Activated T-cell treated with anti-CD3 and anti-CD28 coated beads, Interleukin-2, amount 50 U/mL, for 1 hour (primary cell): ENCODE results near the gene TRAF4.
"Not testable (repeated sequence)": the region's sequence is repeated elsewhere in the genome, so short reads cannot be mapped to it uniquely, and the experiment has no call there.

Source experiments
- DNase-seq: peaks from one replicate; pipeline ENCODE4 v3.0.0-alpha.2; 2020

The TRAF4 gene

GRCh38 chr17:28715217-28715616 is 28.6 kb upstream of the TRAF4 start:
- no peak for DNase-seq

GRCh38 chr17:28716740-28717577 is 26.9 kb upstream of the TRAF4 start:
- no peak for DNase-seq

- DNase-seq: peak; percentile 35
Measured at GRCh38 chr17:28717578-28718332, 26.1 kb upstream of the TRAF4 start, which contains the start of gene RAB34. Gene RAB34, minus strand, starts transcription at chr17:28717868. Its CDS starts 602 bp downstream, at chr17:28717266.

GRCh38 chr17:28718333-28719020 is 25.3 kb upstream of the TRAF4 start:
- no peak for DNase-seq

GRCh38 chr17:28719021-28719433 is 24.8 kb upstream of the TRAF4 start:
- no peak for DNase-seq

- no peak for DNase-seq
Measured at GRCh38 chr17:28720247-28720996, 23.4 kb upstream of the TRAF4 start.

GRCh38 chr17:28720997-28721329 is 22.8 kb upstream of the TRAF4 start:
- DNase-seq: not testable (repeated sequence)

- no peak for DNase-seq
Measured at GRCh38 chr17:28722417-28723158, 21.2 kb upstream of the TRAF4 start.

- DNase-seq: no peak
Measured at GRCh38 chr17:28723159-28723835, 20.5 kb upstream of the TRAF4 start.

GRCh38 chr17:28723836-28724499 is 19.8 kb upstream of the TRAF4 start:
- not testable (repeated sequence) for DNase-seq

- DNase-seq: no peak
Measured at GRCh38 chr17:28724500-28725165, 19.2 kb upstream of the TRAF4 start.

GRCh38 chr17:28725166-28725659 is 18.6 kb upstream of the TRAF4 start:
- DNase-seq: peak; percentile 37

GRCh38 chr17:28725660-28726225 is 18.1 kb upstream of the TRAF4 start:
- no peak for DNase-seq

- peak; percentile 76 for DNase-seq
Measured at GRCh38 chr17:28726226-28726626, 17.6 kb upstream of the TRAF4 start, which contains the start of gene TLCD1. Gene TLCD1, minus strand, starts transcription at chr17:28726233. Its CDS starts 136 bp downstream, at chr17:28726097.

- DNase-seq: peak; percentile 92
Measured at GRCh38 chr17:28726627-28727491, 17.0 kb upstream of the TRAF4 start.

GRCh38 chr17:28728364-28729200 is 15.2 kb upstream of the TRAF4 start, which contains the start of gene NEK8:
Gene NEK8, plus strand, starts transcription at chr17:28728788. Its CDS starts 26 bp downstream, at chr17:28728814.
- DNase-seq: peak; percentile 99

GRCh38 chr17:28729950-28730330 is 13.9 kb upstream of the TRAF4 start:
- no peak for DNase-seq
